ENCODE data around the gene METTL26.
"Not testable (repeated sequence)": the region's sequence is repeated elsewhere in the genome, so short reads cannot be mapped to it uniquely, and the experiment has no call there.

Gene METTL26

DNA sequence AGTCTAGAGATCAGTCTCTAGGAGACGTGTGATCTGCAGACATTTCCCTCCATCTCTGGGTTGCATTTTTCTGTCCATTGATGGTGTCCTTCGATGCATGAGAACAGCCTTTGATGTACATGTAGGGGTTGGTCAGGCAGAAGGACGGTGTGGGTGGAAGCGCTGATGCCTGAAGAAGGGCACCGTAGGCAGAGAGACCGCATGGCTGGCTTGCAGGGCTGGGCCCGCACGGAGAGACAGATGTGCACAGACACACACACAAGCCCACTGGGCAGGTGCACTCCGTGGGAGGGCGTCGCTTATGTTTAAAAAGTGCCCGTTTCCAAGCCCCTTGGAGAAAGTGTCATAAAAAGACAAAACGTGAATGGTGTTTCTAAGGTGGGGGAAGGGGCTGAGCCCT lies 21.0 kb downstream of the METTL26 start:
- Histone ChIP-seq H3K4me3 (ENCODE audit: low read depth in 1 of 2, low read length in 2 of 2) (no peak overlapping the region), H3K36me3 (ENCODE audit: control insufficient read depth in 1 of 2, insufficient read depth in 2 of 2, low read length in 2 of 2) (peaks cover 0 to 6% of the 10 kb centered on the region in 2 donors), H3K27me3 (ENCODE audit: low read depth, low read length) (no peaks in the 10 kb centered on the region), H3K9me3 (ENCODE audit: control insufficient read depth in 1 of 2, low read length in 2 of 2) (no peaks in the 10 kb centered on the region), H3K4me1 (ENCODE audit: control insufficient read depth in 1 of 2, insufficient read depth in 2 of 2, low read length in 2 of 2) (peaks cover 0 to 9% of the 10 kb centered on the region in 2 donors), H3K27ac (ENCODE audit: low read length) (no peak overlapping the region)

DNA sequence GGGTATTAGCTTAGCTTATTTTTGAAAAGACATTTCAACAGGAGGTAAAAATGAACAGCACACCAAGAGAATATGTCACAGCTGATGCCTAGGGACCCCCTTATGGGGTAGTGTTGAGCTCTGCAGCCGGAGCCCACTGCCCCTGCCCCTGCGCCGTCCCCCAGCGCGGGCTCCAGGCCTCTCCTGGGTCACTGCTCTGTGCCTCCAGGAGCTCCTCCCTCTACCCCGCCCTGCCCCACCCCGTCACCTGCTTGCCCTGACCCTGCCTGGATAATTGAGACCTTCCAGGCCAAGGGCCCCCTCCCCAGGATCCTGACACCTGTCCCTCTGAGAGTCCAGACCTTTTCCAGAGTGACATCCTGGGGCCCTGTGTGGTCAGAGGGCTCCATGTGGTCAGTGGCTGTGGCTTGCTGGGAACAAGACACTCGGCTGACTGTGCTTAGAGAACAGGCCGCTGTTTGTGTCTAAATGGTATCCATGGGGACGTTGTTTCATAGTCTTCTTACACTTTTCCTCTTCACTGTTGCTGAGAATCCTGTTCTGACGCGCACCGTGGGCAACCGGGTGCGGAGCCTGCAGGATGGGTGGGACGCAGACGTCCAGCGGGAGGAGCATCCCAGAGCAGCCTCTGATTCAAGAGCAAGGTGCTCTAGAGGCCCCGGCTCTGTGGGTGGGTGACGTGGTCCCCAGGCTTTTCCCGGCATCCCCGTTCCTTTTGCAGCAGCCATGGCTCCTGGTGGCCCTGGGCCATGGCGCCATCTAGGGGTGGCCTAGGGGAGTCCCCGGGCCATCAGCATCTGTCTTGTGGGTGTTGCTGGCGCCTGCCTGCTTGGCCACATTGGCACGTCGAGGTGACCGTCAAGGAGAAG lies 25.4 kb downstream of the METTL26 start:
- peaks cover 0 to 10% of the 10 kb centered on the region in 2 donors for H3K4me1 ChIP-seq (ENCODE audit: control insufficient read depth in 1 of 2, insufficient read depth in 2 of 2, low read length in 2 of 2)
- H3K27me3 ChIP-seq (ENCODE audit: low read depth, low read length) = no peaks in the 10 kb centered on the region
- H3K27ac ChIP-seq (ENCODE audit: low read length) = no peak overlapping the region
- no peaks in the 10 kb centered on the region for H3K9me3 ChIP-seq (ENCODE audit: control insufficient read depth in 1 of 2, low read length in 2 of 2)
- no peak overlapping the region for H3K4me3 ChIP-seq (ENCODE audit: low read depth in 1 of 2, low read length in 2 of 2)
- peaks cover 0 to 4% of the 10 kb centered on the region in 2 donors for H3K36me3 ChIP-seq (ENCODE audit: control insufficient read depth in 1 of 2, insufficient read depth in 2 of 2, low read length in 2 of 2)

DNA sequence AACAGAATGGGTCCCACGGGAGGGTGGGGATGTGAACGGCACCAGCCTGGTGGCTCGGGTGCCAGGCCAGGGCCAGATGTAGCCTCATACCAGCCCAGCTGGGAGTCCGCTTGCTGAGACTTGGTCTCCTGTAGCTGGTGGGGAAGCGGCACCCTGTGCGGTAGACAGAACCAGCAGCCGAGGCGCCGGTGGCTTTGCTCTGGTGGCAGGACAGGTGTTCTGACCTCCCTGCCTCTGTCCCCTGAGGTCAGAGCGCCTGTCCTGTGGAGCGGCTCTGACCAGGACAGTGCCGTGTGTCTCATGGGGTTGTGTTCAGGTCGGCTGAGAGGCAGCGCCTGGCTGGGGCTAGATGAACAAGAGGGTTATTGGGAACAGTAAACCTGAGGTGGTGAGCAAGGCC lies 26.1 kb downstream of the METTL26 start:
- peaks cover 0 to 4% of the 10 kb centered on the region in 2 donors for H3K36me3 ChIP-seq (ENCODE audit: control insufficient read depth in 1 of 2, insufficient read depth in 2 of 2, low read length in 2 of 2)
- no peaks in the 10 kb centered on the region for H3K27me3 ChIP-seq (ENCODE audit: low read depth, low read length)
- peaks cover 0 to 5% of the 10 kb centered on the region in 2 donors for H3K9me3 ChIP-seq (ENCODE audit: control insufficient read depth in 1 of 2, low read length in 2 of 2)
- H3K4me1 ChIP-seq (ENCODE audit: control insufficient read depth in 1 of 2, insufficient read depth in 2 of 2, low read length in 2 of 2) = peaks cover 0 to 10% of the 10 kb centered on the region in 2 donors
- no peak overlapping the region for H3K4me3 ChIP-seq (ENCODE audit: low read depth in 1 of 2, low read length in 2 of 2)
- H3K27ac ChIP-seq (ENCODE audit: low read length) = no peak overlapping the region

DNA sequence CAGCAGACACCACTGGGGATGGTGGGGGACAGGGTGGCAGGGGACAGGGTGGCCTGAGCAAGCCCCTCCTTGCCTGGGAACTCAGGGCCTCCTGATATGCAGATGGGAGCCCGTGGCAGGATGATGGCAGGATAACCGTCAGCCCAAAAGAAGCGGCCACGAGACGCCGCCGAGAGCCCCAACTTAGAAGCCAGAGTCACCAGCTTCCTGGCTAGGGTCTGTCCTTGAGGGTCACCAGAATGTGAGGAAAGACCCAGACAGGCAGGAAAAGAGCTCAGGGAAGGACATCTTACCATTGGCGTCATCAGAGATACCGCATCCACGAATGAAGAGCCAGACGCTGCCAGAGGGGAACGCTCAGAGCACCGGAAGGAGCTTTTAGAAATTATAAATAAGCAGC lies 26.8 kb downstream of the METTL26 start:
- no peak overlapping the region for H3K27ac ChIP-seq (ENCODE audit: low read length)
- H3K27me3 ChIP-seq (ENCODE audit: low read depth, low read length) = no peaks in the 10 kb centered on the region
- peaks cover 0 to 10% of the 10 kb centered on the region in 2 donors for H3K4me1 ChIP-seq (ENCODE audit: control insufficient read depth in 1 of 2, insufficient read depth in 2 of 2, low read length in 2 of 2)

DNA sequence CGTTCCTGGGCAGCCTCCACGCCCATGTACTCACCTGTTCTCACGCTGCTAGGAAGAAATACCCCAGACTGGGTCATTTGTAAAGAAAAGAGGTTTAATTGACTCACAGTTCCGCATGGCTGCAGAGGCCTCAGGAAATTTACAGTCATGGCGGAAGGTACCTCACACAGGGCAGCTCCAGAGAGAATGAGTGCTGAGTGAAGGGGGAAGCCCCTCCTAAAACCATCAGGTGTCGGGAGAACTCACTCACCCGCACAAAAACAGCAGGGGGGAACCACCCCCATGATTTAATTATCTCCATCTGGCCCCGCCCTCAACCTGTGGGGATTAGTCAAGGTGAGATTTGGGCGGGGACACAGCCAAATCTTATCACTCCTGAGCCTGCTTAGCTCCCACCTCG lies 28.1 kb downstream of the METTL26 start:
- Histone ChIP-seq H3K27me3 (ENCODE audit: low read depth, low read length) (no peaks in the 10 kb centered on the region), H3K27ac (ENCODE audit: low read length) (no peak overlapping the region), H3K4me1 (ENCODE audit: control insufficient read depth in 1 of 2, insufficient read depth in 2 of 2, low read length in 2 of 2) (peaks cover 0 to 10% of the 10 kb centered on the region in 2 donors), H3K9me3 (ENCODE audit: control insufficient read depth in 1 of 2, low read length in 2 of 2) (peaks cover 0 to 6% of the 10 kb centered on the region in 2 donors), H3K36me3 (ENCODE audit: control insufficient read depth in 1 of 2, insufficient read depth in 2 of 2, low read length in 2 of 2) (peaks cover 0 to 4% of the 10 kb centered on the region in 2 donors), H3K4me3 (ENCODE audit: low read depth in 1 of 2, low read length in 2 of 2) (no peak overlapping the region)

More for the DNA sequence above, 26.8 kb downstream of the METTL26 start:
- H3K4me3 ChIP-seq (ENCODE audit: low read depth in 1 of 2, low read length in 2 of 2) = no peak overlapping the region
- peaks cover 0 to 4% of the 10 kb centered on the region in 2 donors for H3K36me3 ChIP-seq (ENCODE audit: control insufficient read depth in 1 of 2, insufficient read depth in 2 of 2, low read length in 2 of 2)
- H3K9me3 ChIP-seq (ENCODE audit: control insufficient read depth in 1 of 2, low read length in 2 of 2) = peaks cover 0 to 6% of the 10 kb centered on the region in 2 donors

DNA sequence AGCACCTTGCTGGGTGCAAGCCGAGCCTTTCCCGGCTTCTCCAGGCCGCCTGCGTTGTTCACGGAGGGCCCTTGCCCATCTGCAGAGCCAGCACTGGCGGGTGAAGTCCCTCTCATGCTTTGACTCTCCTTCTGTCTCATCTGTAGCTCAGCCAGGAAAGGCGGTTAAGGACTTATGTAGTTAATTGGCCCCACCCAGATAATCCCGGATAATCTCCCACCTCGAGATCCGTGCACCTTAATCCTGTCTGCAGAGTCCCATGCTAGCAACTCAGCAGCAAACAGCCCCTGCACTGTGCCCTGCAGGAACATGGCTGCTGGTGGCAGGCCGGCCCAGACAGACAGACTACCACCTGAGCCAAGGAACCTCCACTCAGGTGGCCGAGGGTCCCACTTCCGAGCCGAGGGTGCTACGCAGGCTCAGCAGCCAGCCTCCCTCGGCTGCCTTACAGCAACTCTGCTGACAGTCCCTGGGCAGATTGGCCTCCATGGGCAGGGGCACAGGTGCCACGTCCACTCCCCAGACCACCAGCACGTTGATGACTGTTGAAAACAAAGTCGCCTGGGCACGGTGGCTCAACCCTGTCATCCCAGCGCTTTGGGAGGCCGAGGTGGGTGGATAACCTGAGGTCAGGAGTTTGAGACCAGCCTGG lies 29.3 kb downstream of the METTL26 start:
- peaks cover 0 to 4% of the 10 kb centered on the region in 2 donors for H3K36me3 ChIP-seq (ENCODE audit: control insufficient read depth in 1 of 2, insufficient read depth in 2 of 2, low read length in 2 of 2)
- no peaks in the 10 kb centered on the region for H3K27me3 ChIP-seq (ENCODE audit: low read depth, low read length)
- H3K27ac ChIP-seq (ENCODE audit: low read length) = no peak overlapping the region
- H3K9me3 ChIP-seq (ENCODE audit: control insufficient read depth in 1 of 2, low read length in 2 of 2) = peaks cover 0 to 6% of the 10 kb centered on the region in 2 donors
- no peak overlapping the region for H3K4me3 ChIP-seq (ENCODE audit: low read depth in 1 of 2, low read length in 2 of 2)
- peaks cover 0 to 10% of the 10 kb centered on the region in 2 donors for H3K4me1 ChIP-seq (ENCODE audit: control insufficient read depth in 1 of 2, insufficient read depth in 2 of 2, low read length in 2 of 2)

DNA sequence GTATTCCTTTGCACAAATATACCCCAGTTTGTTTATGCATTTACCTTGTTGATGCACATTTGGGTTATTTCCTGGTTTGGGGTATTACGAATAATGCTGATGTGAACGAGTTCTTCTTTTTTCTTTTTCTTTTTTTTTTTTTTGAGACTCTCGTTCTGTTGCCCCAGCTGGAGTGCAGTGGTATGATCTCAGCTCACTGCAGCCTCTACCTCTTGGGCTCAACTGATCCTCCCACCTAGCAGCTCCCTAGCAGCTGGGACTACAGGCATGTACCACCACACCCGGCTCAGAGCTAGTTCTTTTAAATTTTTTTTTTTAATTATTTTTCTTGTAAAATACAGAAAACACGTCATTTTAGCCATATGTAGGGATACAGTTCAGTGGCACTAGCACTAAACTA lies 32.2 kb downstream of the METTL26 start:
- H3K27me3 ChIP-seq (ENCODE audit: low read depth, low read length) = no peaks in the 10 kb centered on the region
- no peak overlapping the region for H3K27ac ChIP-seq (ENCODE audit: low read length)
- H3K4me1 ChIP-seq (ENCODE audit: control insufficient read depth in 1 of 2, insufficient read depth in 2 of 2, low read length in 2 of 2) = no peaks in the 10 kb centered on the region
- H3K9me3 ChIP-seq (ENCODE audit: control insufficient read depth in 1 of 2, low read length in 2 of 2) = peaks cover 0 to 6% of the 10 kb centered on the region in 2 donors
- peaks cover 0 to 13% of the 10 kb centered on the region in 2 donors for H3K36me3 ChIP-seq (ENCODE audit: control insufficient read depth in 1 of 2, insufficient read depth in 2 of 2, low read length in 2 of 2)
- H3K4me3 ChIP-seq (ENCODE audit: low read depth in 1 of 2, low read length in 2 of 2) = no peak overlapping the region

DNA sequence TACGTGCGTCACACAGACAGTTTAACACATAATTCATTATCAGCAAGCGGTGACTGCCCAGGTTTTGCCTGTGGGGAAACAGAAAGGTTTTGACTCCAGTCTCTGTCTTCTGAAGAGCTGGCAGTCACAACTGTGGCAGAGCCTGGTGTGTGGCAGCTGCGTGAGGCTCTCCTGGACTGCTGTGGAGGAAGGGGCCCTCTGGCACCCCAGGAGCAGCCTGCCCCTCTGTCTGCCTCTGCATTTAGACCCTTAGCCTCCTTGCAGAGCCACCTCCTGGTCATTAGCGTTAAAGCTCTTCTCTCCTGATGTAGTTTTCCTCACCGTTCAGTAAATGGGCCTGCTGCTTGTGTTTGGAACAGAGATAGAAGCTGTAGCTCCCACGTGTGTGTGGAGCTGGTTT lies 35.3 kb downstream of the METTL26 start:
- no peak overlapping the region for H3K4me3 ChIP-seq (ENCODE audit: low read depth in 1 of 2, low read length in 2 of 2)
- H3K4me1 ChIP-seq (ENCODE audit: control insufficient read depth in 1 of 2, insufficient read depth in 2 of 2, low read length in 2 of 2) = no peaks in the 10 kb centered on the region
- H3K9me3 ChIP-seq (ENCODE audit: control insufficient read depth in 1 of 2, low read length in 2 of 2) = peaks cover 0 to 6% of the 10 kb centered on the region in 2 donors
- H3K36me3 ChIP-seq (ENCODE audit: control insufficient read depth in 1 of 2, insufficient read depth in 2 of 2, low read length in 2 of 2) = peaks cover 0 to 11% of the 10 kb centered on the region in 2 donors
- no peaks in the 10 kb centered on the region for H3K27me3 ChIP-seq (ENCODE audit: low read depth, low read length)
- no peak overlapping the region for H3K27ac ChIP-seq (ENCODE audit: low read length)

DNA sequence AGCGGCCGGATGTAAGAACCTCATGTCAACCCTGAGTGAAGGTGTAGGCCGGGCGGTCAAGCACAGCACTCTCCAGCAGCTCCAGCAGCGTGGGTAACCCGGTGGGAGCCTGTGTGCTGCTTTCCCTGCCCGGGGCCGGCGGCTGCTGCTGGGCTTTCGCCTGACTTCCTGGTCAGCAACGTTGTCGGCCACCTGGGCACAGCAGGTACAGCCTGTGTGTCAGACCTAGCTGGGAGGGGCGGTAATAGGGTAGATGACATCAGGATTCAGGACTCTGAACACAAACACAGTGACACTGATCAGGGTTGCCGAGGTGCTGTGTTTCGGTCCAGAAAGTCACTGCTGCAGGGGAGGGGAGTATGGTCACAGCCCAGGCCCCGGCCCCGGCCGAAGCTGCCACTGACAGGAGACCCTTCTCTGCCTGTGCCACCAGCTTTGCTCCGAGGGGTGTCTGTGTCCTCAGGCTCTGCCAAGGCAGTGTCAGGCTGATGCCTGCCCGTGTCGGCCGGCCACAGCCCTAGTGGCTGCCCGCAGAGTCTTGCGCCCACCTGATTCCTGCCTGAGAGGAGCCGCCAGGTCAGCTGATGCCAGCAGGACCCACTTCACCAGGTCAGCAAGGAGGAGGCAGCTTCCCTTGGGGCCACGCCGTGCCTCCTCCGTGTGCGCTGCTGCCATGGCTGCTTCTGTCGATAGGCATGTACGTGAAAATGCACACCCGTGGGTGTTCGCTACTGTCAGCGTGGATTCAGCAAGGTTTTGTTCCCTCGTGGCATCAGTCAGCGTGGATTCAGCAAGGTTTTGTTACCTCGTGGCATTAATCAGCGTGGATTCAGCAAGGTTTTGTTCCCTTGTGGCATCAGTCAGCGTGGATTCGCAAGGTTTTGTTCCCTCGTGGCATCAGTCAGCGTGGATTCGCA lies 37.0 kb downstream of the METTL26 start:
- no peaks in the 10 kb centered on the region for H3K27me3 ChIP-seq (ENCODE audit: low read depth, low read length)
- no peak overlapping the region for H3K4me3 ChIP-seq (ENCODE audit: low read depth in 1 of 2, low read length in 2 of 2)
- H3K36me3 ChIP-seq (ENCODE audit: control insufficient read depth in 1 of 2, insufficient read depth in 2 of 2, low read length in 2 of 2) = peaks cover 0 to 11% of the 10 kb centered on the region in 2 donors
- no peaks in the 10 kb centered on the region for H3K9me3 ChIP-seq (ENCODE audit: control insufficient read depth in 1 of 2, low read length in 2 of 2)
- H3K4me1 ChIP-seq (ENCODE audit: control insufficient read depth in 1 of 2, insufficient read depth in 2 of 2, low read length in 2 of 2) = no peaks in the 10 kb centered on the region
- H3K27ac ChIP-seq (ENCODE audit: low read length) = no peak overlapping the region

DNA sequence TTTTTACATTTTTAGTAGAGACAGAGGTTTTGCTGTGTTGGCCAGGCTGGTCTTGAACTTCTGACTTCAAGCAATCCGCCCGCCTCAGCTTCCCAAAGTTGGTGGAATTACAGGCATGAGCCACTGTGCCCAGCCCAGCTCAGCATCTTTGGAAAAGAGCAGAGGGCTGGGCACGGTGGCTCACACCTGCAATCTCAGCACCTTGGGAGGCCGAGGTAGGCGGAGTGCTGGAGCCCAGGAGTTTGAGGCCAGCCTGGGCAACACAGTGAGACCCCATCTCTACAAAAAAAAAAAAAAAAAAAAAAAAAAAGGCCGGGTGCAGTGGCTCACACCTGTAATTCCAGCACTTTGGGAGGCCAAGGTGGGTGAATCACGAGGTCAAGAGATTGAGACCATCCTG lies 38.5 kb downstream of the METTL26 start:
- peaks cover 0 to 11% of the 10 kb centered on the region in 2 donors for H3K36me3 ChIP-seq (ENCODE audit: control insufficient read depth in 1 of 2, insufficient read depth in 2 of 2, low read length in 2 of 2)
- not testable (repeated sequence) for H3K4me3 ChIP-seq (ENCODE audit: low read depth in 1 of 2, low read length in 2 of 2); H3K9me3 ChIP-seq (ENCODE audit: control insufficient read depth in 1 of 2, low read length in 2 of 2); H3K4me1 ChIP-seq (ENCODE audit: control insufficient read depth in 1 of 2, insufficient read depth in 2 of 2, low read length in 2 of 2); H3K27ac ChIP-seq (ENCODE audit: low read length); H3K27me3 ChIP-seq (ENCODE audit: low read depth, low read length)

DNA sequence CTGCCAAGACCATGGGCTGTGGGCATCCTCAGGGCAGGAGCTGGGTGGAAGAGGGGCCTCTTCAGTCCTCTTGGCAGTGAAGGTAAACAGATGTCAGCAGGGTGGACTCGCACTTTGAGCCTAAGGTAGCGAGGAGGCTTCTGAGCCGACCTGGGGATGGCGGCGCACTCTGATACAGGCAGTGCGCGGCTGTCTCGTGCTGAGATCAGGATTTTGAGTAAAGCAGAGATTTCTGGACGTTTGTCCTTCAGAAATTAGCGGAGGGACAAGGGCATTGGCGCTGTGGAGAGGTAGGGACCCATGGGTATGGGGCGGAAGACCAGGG lies 39.4 kb downstream of the METTL26 start:
- Histone ChIP-seq H3K27ac (ENCODE audit: low read length) (no peak overlapping the region), H3K4me1 (ENCODE audit: control insufficient read depth in 1 of 2, insufficient read depth in 2 of 2, low read length in 2 of 2) (peaks cover 7 to 8% of the 10 kb centered on the region in 2 donors)

More for the DNA sequence above, 39.4 kb downstream of the METTL26 start:
- no peaks in the 10 kb centered on the region for H3K9me3 ChIP-seq (ENCODE audit: control insufficient read depth in 1 of 2, low read length in 2 of 2)
- no peaks in the 10 kb centered on the region for H3K27me3 ChIP-seq (ENCODE audit: low read depth, low read length)
- H3K36me3 ChIP-seq (ENCODE audit: control insufficient read depth in 1 of 2, insufficient read depth in 2 of 2, low read length in 2 of 2) = peaks cover 0 to 11% of the 10 kb centered on the region in 2 donors
- H3K4me3 ChIP-seq (ENCODE audit: low read depth in 1 of 2, low read length in 2 of 2) = no peak overlapping the region
